ENCODE measurements around the gene ARHGAP22.

DNA sequence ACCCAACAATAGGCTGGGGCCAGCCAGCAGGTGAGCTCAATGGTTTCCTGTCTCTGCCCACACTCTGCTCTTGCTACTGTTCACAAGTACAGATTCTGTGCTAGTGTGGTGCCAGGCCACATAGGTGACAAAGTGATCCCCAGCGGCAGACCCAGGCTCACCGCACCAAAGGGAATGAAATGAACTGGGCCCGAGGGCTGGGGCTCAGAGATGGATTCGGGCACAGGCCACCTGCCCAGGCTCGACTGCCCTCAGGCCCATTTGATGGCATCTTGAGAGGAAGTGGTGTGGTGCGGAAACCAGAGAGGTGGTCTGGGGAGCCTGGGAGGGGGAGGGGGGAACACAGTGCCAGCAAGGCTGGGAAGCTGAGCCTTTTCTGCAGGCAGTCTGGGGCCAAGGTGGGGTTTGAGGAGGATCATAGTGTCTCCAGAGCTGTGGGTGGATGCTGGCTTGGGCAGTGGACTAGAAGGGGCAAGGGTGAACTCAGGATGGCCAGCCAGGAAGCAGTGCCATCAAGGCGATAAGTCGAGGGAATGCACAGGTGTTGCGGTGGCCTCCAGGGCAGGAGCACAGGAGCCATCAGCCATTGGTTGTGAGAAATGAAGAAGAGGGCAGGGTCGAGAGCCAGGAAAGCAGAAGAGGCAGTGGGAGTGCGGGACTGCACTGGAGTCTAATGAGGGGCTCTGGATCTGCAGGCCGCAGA, 85.2 kb downstream of the ARHGAP22 start:
- TF ChIP-seq, protein P1, sequence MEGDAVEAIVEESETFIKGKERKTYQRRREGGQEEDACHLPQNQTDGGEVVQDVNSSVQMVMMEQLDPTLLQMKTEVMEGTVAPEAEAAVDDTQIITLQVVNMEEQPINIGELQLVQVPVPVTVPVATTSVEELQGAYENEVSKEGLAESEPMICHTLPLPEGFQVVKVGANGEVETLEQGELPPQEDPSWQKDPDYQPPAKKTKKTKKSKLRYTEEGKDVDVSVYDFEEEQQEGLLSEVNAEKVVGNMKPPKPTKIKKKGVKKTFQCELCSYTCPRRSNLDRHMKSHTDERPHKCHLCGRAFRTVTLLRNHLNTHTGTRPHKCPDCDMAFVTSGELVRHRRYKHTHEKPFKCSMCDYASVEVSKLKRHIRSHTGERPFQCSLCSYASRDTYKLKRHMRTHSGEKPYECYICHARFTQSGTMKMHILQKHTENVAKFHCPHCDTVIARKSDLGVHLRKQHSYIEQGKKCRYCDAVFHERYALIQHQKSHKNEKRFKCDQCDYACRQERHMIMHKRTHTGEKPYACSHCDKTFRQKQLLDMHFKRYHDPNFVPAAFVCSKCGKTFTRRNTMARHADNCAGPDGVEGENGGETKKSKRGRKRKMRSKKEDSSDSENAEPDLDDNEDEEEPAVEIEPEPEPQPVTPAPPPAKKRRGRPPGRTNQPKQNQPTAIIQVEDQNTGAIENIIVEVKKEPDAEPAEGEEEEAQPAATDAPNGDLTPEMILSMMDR (IDR thresholded peaks at IDR 0.05), result no peak
- TF ChIP-seq, protein P2, sequence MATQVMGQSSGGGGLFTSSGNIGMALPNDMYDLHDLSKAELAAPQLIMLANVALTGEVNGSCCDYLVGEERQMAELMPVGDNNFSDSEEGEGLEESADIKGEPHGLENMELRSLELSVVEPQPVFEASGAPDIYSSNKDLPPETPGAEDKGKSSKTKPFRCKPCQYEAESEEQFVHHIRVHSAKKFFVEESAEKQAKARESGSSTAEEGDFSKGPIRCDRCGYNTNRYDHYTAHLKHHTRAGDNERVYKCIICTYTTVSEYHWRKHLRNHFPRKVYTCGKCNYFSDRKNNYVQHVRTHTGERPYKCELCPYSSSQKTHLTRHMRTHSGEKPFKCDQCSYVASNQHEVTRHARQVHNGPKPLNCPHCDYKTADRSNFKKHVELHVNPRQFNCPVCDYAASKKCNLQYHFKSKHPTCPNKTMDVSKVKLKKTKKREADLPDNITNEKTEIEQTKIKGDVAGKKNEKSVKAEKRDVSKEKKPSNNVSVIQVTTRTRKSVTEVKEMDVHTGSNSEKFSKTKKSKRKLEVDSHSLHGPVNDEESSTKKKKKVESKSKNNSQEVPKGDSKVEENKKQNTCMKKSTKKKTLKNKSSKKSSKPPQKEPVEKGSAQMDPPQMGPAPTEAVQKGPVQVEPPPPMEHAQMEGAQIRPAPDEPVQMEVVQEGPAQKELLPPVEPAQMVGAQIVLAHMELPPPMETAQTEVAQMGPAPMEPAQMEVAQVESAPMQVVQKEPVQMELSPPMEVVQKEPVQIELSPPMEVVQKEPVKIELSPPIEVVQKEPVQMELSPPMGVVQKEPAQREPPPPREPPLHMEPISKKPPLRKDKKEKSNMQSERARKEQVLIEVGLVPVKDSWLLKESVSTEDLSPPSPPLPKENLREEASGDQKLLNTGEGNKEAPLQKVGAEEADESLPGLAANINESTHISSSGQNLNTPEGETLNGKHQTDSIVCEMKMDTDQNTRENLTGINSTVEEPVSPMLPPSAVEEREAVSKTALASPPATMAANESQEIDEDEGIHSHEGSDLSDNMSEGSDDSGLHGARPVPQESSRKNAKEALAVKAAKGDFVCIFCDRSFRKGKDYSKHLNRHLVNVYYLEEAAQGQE (IDR thresholded peaks at IDR 0.05; ENCODE audit: insufficient read depth in 1 of 2, low read depth in 2 of 2, low read length in 1 of 2), result no peak
